MM.1S (cell line): ENCODE measurements around the gene KDM4B.

Source experiments
- DNase-seq: peaks from one replicate; pipeline ENCODE4 v3.0.0-alpha.2; 2015
- H2AFZ ChIP-seq: fragments of 300-600 bp; sonication (generic); 2 replicates; pipeline ENCODE4 v1.6.0; 2016; ENCODE audit warnings: antibody characterized with exemption, low read length
- H3F3A ChIP-seq: fragments of 300-600 bp; sonication (generic); 2 replicates; pipeline ENCODE4 v1.6.1; 2016; ENCODE audit warnings: mild to moderate bottlenecking, antibody characterized with exemption, low read length, moderate library complexity, mixed read lengths; ENCODE audit not compliant: insufficient read depth
- H3K27ac ChIP-seq: fragments of 300-600 bp; sonication (generic); 2 replicates; pipeline ENCODE4 v1.5.1; 2016; ENCODE audit warnings: mild to moderate bottlenecking, low read length
- H3K27me3 ChIP-seq: fragments of 300-600 bp; sonication (generic); replicated peaks from 2 replicates; pipeline ENCODE4 v1.6.0; 2016; ENCODE audit warnings: low read length; ENCODE audit not compliant: insufficient read depth
- H3K36me3 ChIP-seq: fragments of 300-600 bp; sonication (generic); replicated peaks from 2 replicates; pipeline ENCODE4 v1.6.1; 2016; ENCODE audit warnings: mild to moderate bottlenecking, low read length, mixed read lengths; ENCODE audit not compliant: insufficient read depth
- H3K4me1 ChIP-seq: fragments of 300-600 bp; sonication (generic); 2 replicates; pipeline ENCODE4 v1.6.1; 2016; ENCODE audit warnings: low read length, mixed read lengths
- H3K4me2 ChIP-seq: fragments of 300-600 bp; sonication (generic); 2 replicates; pipeline ENCODE4 v1.6.0; 2016; ENCODE audit warnings: low read depth, low read length
- H3K4me3 ChIP-seq: fragments of 300-600 bp; sonication (generic); 2 replicates; pipeline ENCODE4 v1.5.1; 2016; ENCODE audit warnings: low read length, mixed read lengths
- H3K79me2 ChIP-seq: fragments of 300-600 bp; sonication (generic); 2 replicates; pipeline ENCODE4 v1.6.1; 2016; ENCODE audit warnings: mixed run types, low read length, mixed read lengths
- H3K9ac ChIP-seq: fragments of 300-600 bp; sonication (generic); 2 replicates; pipeline ENCODE4 v1.6.1; 2016; ENCODE audit warnings: low read length, mixed read lengths
- H3K9me2 ChIP-seq: fragments of 300-600 bp; sonication (generic); replicated peaks from 2 replicates; pipeline ENCODE4 v1.6.1; 2016; ENCODE audit warnings: mild to moderate bottlenecking, low read length, mixed read lengths; ENCODE audit not compliant: insufficient read depth
- H3K9me3 ChIP-seq: fragments of 300-600 bp; sonication (generic); replicated peaks from 2 replicates; pipeline ENCODE4 v1.6.1; 2016; ENCODE audit warnings: mild to moderate bottlenecking, low read length, mixed read lengths; ENCODE audit not compliant: insufficient read depth
- H4K20me1 ChIP-seq: fragments of 300-600 bp; sonication (generic); 2 replicates; pipeline ENCODE4 v1.6.1; 2016; ENCODE audit warnings: mild to moderate bottlenecking, low read length, moderate library complexity, mixed read lengths; ENCODE audit not compliant: insufficient read depth
- EZH2 ChIP-seq: fragments of 300-600 bp; sonication (generic); optimal IDR thresholded peaks from 2 replicates; pipeline ENCODE3; 2017; ENCODE audit warnings: low read depth, mild to moderate bottlenecking, antibody characterized with exemption, low read length, mixed read lengths
- EZH2phosphoT487 ChIP-seq: fragments of 300-600 bp; sonication (generic); IDR thresholded peaks from 2 replicates; pipeline ENCODE4 v1.6.1; 2018; ENCODE audit warnings: antibody characterized with exemption, low read length
- TF ChIP-seq, protein P1 (sequence below): fragments of 300-600 bp; sonication (generic); IDR thresholded peaks from 2 replicates; pipeline ENCODE4 v1.5.1; 2016; ENCODE audit warnings: antibody characterized with exemption, low read length, mixed read lengths

The KDM4B gene

DNA sequence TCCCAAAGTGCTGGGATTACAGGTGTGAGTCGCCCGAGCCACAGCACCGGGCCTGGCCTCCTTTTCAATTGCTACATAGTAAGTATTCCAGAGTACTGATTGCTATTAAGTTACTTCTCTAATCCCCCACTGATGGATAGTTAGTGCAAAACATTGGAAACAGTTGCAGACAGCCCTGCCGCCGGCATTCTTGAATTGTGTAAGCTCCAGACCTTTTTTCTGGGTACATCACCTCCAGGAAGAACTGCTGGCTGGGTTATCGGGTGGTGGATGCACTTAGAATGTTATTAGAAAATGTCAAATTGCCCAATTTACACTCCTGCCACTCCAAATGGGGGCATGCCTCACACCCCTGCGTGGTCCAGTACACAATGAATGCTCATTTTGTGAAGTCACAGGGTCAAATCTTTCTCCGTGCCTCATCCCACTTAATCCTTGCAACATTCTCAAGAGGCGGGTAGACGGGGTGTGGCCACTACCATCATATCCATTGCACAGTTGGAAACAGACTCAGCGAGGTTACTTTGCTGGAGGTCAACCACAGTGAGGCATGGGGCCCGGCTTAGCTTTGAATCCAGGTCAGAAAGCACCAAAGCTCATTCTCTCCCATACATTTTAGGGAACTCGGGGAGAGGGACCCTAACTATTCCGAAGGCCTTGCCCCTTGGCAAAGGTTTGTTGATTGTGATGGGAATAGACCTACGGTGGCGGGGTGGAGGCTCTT lies 1.0 kb upstream of the KDM4B start:
- Histone ChIP-seq H3K4me2 (peak overlapping the region; percentile 75), H2AFZ (peak overlapping the region; percentile 76; the same call in 1 of the 2 replicates), H3K4me3 (peak overlapping the region; percentile 47), H3F3A (peaks cover 14% of the 10 kb centered on the region), H3K27ac (no peak overlapping the region), H3K36me3 (no peaks in the 10 kb centered on the region), H3K27me3 (no peaks in the 10 kb centered on the region), H3K9me2 (no peaks in the 10 kb centered on the region), H3K79me2 (peaks cover 35% of the 10 kb centered on the region), H3K9me3 (no peaks in the 10 kb centered on the region), H3K9ac (peak overlapping the region; percentile 14; the same call in 1 of the 2 replicates), H3K4me1 (peaks cover 4% of the 10 kb centered on the region; the same call in 1 of the 2 replicates), H4K20me1 (peaks cover 22% of the 10 kb centered on the region)
- DNase-seq, result no peak
- no peak for TF ChIP-seq EZH2
- no peak for TF ChIP-seq EZH2phosphoT487
- TF ChIP-seq, protein P1, sequence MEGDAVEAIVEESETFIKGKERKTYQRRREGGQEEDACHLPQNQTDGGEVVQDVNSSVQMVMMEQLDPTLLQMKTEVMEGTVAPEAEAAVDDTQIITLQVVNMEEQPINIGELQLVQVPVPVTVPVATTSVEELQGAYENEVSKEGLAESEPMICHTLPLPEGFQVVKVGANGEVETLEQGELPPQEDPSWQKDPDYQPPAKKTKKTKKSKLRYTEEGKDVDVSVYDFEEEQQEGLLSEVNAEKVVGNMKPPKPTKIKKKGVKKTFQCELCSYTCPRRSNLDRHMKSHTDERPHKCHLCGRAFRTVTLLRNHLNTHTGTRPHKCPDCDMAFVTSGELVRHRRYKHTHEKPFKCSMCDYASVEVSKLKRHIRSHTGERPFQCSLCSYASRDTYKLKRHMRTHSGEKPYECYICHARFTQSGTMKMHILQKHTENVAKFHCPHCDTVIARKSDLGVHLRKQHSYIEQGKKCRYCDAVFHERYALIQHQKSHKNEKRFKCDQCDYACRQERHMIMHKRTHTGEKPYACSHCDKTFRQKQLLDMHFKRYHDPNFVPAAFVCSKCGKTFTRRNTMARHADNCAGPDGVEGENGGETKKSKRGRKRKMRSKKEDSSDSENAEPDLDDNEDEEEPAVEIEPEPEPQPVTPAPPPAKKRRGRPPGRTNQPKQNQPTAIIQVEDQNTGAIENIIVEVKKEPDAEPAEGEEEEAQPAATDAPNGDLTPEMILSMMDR, result no peak

DNA sequence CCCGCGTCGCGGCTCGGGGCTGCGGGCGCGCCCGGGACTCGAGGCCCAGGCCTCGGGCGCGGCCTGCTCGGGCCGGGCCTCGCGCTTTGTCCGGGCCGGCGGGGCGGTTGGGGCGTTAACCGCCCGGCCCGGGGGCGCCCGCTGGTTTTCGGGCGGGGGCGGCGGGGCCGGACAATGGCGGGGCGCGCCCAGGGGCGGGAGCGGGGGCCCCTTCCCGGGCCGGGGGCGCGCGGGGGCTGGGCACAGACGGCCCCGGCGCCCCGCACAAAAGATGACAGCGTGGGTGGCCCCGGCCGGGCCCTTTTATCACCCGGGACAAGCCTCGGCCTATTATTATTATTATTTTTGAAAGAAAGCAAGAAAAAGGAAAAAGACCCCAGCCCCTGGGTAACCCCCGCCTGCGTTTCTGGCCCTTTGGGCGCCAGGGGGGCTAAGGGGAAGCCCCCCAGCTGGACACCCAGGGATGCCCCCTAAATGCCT lies 419 bp downstream of the KDM4B start:
- no peak for TF ChIP-seq EZH2
- no peak for TF ChIP-seq EZH2phosphoT487
- H3K36me3 ChIP-seq, result no peaks in the 10 kb centered on the region
- H3F3A ChIP-seq, result peaks cover 14% of the 10 kb centered on the region
- peak overlapping the region; percentile 68 for H3K4me3 ChIP-seq
- H4K20me1 ChIP-seq, result peaks cover 22% of the 10 kb centered on the region
- H3K9ac ChIP-seq, result peak overlapping the region; percentile 67; the same call in 1 of the 2 replicates
- H3K27me3 ChIP-seq, result no peaks in the 10 kb centered on the region
- H3K9me3 ChIP-seq, result no peaks in the 10 kb centered on the region
- H3K4me2 ChIP-seq, result peak overlapping the region; percentile 92
- no peak for DNase-seq
- H3K27ac ChIP-seq, result no peak overlapping the region
- H3K9me2 ChIP-seq, result no peaks in the 10 kb centered on the region
- peaks cover 4% of the 10 kb centered on the region; the same call in 1 of the 2 replicates for H3K4me1 ChIP-seq
- peaks cover 47% of the 10 kb centered on the region for H3K79me2 ChIP-seq
- no peak overlapping the region for H2AFZ ChIP-seq

DNA sequence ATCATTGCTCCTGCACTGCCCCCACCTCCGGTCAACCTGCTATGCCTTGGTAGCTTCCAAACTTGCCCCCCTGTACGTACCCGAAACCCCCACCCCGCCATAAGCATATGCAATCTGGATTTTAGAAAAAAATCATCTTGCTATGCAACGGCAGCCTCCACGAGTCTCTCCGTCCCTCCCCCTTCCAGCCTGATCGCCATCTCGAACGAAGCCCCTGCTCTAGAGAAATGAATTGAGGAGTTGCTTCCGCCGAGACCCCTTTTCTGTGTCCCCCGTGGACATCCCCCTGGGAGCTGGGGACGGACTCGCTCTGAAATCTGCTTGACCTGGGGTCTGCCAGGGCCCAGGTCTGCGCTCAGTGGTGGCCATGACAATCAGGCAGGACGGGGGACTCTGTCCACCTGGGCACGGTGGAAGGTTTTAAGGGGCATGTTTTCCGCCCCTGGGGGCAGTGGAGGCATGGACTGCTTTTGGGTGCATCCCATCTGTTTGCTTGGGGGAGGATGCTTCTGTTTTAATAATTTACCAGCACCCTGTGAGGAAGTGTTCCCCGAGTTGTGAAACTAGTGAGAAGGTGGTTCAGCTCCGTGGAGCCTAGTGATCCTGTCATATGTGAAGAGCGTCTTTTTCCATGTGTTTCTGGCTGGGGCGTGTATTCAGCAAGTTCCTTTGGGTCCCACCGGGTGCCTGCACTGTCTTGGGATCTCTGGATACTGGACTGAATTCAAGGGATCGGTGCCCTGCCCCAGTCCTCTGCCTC lies 1.0 kb downstream of the KDM4B start:
- peaks cover 14% of the 10 kb centered on the region for H3F3A ChIP-seq
- H3K27me3 ChIP-seq, result no peaks in the 10 kb centered on the region
- H3K9ac ChIP-seq, result peak overlapping the region; percentile 67; the same call in 1 of the 2 replicates
- no peak overlapping the region for H2AFZ ChIP-seq
- peaks cover 53% of the 10 kb centered on the region for H3K79me2 ChIP-seq
- H3K9me2 ChIP-seq, result no peaks in the 10 kb centered on the region
- peak; percentile 26 for DNase-seq
- no peaks in the 10 kb centered on the region for H3K36me3 ChIP-seq
- TF ChIP-seq EZH2phosphoT487 (no peak), EZH2 (no peak)
- TF ChIP-seq, protein P1, result no peak
- H4K20me1 ChIP-seq, result peaks cover 22% of the 10 kb centered on the region
- no peaks in the 10 kb centered on the region for H3K9me3 ChIP-seq
- peak overlapping the region; percentile 68 for H3K4me3 ChIP-seq
- H3K4me1 ChIP-seq, result peaks cover 4% of the 10 kb centered on the region; the same call in 1 of the 2 replicates
- peak overlapping the region; percentile 92 for H3K4me2 ChIP-seq
- H3K27ac ChIP-seq, result no peak overlapping the region
